22Rv1 (cell line): Measurements from ENCODE around the gene ACOX3.

Source experiments
- H3K27ac ChIP-seq: fragments of 450-650 bp; 2 replicates; pipeline ENCODE4 v1.5.1; 2017
- CTCF ChIP-seq: fragments of 450-650 bp; IDR thresholded peaks from 2 replicates; pipeline ENCODE4 v1.5.1; 2017; ENCODE audit warnings: mild to moderate bottlenecking
- ZFX ChIP-seq: fragments of 450-650 bp; IDR thresholded peaks from 2 replicates; pipeline ENCODE4 v1.6.1; 2017; ENCODE audit warnings: antibody characterized with exemption, borderline replicate concordance

The ACOX3 gene

GRCh38 chr4:8371596-8371995, 68.9 kb downstream of the ACOX3 start:
- TF ChIP-seq CTCF (no peak), ZFX (no peak)
- H3K27ac ChIP-seq: no peak overlapping the region

GRCh38 chr4:8370835-8371595, 69.5 kb downstream of the ACOX3 start:
- no peak overlapping the region for H3K27ac ChIP-seq
- no peak for TF ChIP-seq ZFX
- no peak for TF ChIP-seq CTCF

DNA sequence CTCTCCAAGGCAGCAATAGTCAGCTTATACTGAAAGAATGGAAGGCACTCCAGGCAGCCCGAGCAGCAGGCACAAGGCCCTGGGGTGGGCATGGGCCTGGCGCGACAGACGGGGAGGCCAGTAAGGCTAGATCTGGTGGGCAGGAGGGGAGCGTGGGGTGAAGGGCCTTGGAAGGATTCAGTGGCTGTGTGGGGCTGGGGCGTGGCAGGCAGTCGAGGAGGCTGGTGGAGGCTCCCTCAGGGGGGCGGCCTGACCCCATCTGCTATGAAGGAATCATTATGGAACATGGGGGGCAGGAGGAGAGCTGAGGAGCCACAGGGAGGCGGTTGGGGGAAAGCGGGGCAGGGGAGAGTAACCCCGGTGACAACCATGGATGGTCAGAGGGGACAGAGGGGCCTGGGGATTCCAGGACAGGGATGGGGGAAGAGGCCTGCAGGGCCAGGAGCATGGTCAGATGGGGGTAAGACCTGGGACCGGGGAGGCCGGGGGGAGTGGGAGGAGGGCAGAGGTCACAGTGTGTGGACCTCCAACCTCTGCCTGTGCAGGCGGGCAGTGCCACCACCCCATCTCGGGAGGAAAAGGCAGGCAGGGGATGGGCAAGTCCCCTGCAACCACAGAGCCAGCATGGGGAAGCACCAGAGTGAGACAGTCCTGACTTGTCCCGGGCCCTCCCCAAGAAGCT, 70.3 kb downstream of the ACOX3 start:
- TF ChIP-seq CTCF: no peak
- no peak for TF ChIP-seq ZFX
- H3K27ac ChIP-seq: no peak overlapping the region

DNA sequence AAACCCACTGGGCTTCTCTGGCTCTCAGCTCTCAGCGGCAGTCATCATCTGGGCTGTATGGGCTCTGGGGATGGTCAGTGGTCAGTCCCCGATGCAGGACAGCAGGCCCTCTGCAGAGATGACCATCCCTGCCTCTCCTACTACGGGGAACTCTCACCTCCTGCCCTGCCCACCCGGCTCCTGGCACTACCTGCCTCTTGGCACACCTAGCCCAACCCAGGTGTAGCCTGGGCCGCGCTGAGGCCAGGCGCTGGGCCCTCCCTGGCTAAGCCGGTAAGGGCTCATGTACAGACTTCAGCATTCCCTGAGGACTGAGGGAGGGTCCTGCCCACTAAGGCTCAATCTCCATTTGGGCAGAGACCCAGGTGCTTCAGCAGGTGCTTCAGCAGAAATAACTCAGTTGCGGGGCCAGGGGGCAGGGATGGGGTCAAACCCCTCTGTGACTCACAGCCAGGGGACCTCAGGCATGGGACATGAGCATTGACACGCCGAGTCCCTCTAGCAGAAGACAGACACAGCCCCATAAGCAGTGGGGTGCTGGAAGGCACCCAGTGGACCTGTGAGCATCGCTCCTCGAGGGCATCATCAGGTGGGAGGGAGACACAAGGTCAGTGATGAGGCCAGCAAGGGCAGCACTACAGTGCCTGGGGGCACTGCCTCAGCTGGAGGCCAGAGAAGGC, 71.0 kb downstream of the ACOX3 start:
- no peak overlapping the region for H3K27ac ChIP-seq
- TF ChIP-seq CTCF (no peak), ZFX (no peak)

- H3K27ac ChIP-seq: no peak overlapping the region
- TF ChIP-seq CTCF: no peak
Measured at GRCh38 chr4:8368998-8369397, 71.5 kb downstream of the ACOX3 start.

GRCh38 chr4:8368061-8368481, 72.5 kb downstream of the ACOX3 start:
- no peak for TF ChIP-seq ZFX
- TF ChIP-seq CTCF: no peak
- H3K27ac ChIP-seq: no peak overlapping the region

GRCh38 chr4:8366601-8367000, 73.9 kb downstream of the ACOX3 start:
- H3K27ac ChIP-seq: no peak overlapping the region
- TF ChIP-seq CTCF (no peak), ZFX (no peak)
